Trophoblast cell (in vitro differentiated cells and primary cell): ENCODE results near the gene FAP. TPM values are rescaled to one million over a fixed set of nuclear protein-coding genes. Genes with fewer than 3 reads are reported as not detected.
A peak's percentile ranks its signal among the peaks of the same experiment; 100 is the strongest.

Source experiments
- DNase-seq, 2 donors: peaks; one replicate each; pipeline ENCODE4 v3.0.0-alpha.2; 2016
- H2AFZ ChIP-seq: 2 replicates; pipeline ENCODE4 v1.6.1; 2013; ENCODE audit warnings: low read length, moderate library complexity, mild to moderate bottlenecking; ENCODE audit not compliant: insufficient read depth, poor library complexity
- H2AK5ac ChIP-seq: 2 replicates; pipeline ENCODE4 v1.6.1; 2013; ENCODE audit warnings: mild to moderate bottlenecking, low read length
- H2BK120ac ChIP-seq: 2 replicates; pipeline ENCODE4 v1.6.1; 2013; ENCODE audit warnings: low read length, mild to moderate bottlenecking, moderate library complexity; ENCODE audit not compliant: insufficient read depth, poor library complexity
- H2BK12ac ChIP-seq: 2 replicates; pipeline ENCODE4 v1.6.1; 2013; ENCODE audit warnings: mild to moderate bottlenecking, low read length, moderate library complexity
- H2BK5ac ChIP-seq: 2 replicates; pipeline ENCODE4 v1.6.1; 2013; ENCODE audit warnings: low read length, low read depth, moderate library complexity, mild to moderate bottlenecking; ENCODE audit not compliant: poor library complexity
- H3K14ac ChIP-seq: 2 replicates; pipeline ENCODE4 v1.6.1; 2013; ENCODE audit warnings: mild to moderate bottlenecking, low read length
- H3K18ac ChIP-seq: 2 replicates; pipeline ENCODE4 v1.6.1; 2013; ENCODE audit warnings: mild to moderate bottlenecking, low read length
- H3K23ac ChIP-seq: 2 replicates; pipeline ENCODE4 v1.6.1; 2013; ENCODE audit warnings: low read length
- H3K27ac ChIP-seq: 2 replicates; pipeline ENCODE4 v1.5.1; 2013; ENCODE audit warnings: low read depth, mild to moderate bottlenecking, inconsistent platforms, low read length, moderate library complexity
- H3K27me3 ChIP-seq: 2 replicates; pipeline ENCODE4 v1.6.1; 2013; ENCODE audit warnings: inconsistent platforms, mild to moderate bottlenecking, low read length, moderate library complexity; ENCODE audit not compliant: insufficient read depth
- H3K36me3 ChIP-seq, 2 experiments: 1 replicate in 1 of 2; 2 replicates in 1 of 2; pipeline ENCODE4 v1.6.1; 2013; ENCODE audit warnings: low read length in 2 of 2, mild to moderate bottlenecking in 2 of 2, moderate library complexity in 1 of 2; ENCODE audit not compliant: insufficient read depth in 2 of 2, control insufficient read depth in 1 of 2
- H3K4ac ChIP-seq: 2 replicates; pipeline ENCODE4 v1.6.1; 2013; ENCODE audit warnings: low read depth, mild to moderate bottlenecking, low read length, moderate library complexity
- H3K4me1 ChIP-seq, 2 experiments: 1 replicate in 1 of 2; 2 replicates in 1 of 2; pipeline ENCODE4 v1.6.1; 2013; ENCODE audit warnings: low read length in 2 of 2, mild to moderate bottlenecking in 2 of 2, moderate library complexity in 1 of 2; ENCODE audit not compliant: insufficient read depth in 2 of 2, control insufficient read depth in 1 of 2
- H3K4me2 ChIP-seq: 2 replicates; pipeline ENCODE4 v1.6.1; 2013; ENCODE audit warnings: inconsistent platforms, mild to moderate bottlenecking, low read length, moderate library complexity
- H3K4me3 ChIP-seq: 2 replicates; pipeline ENCODE4 v1.5.1; 2013; ENCODE audit warnings: mild to moderate bottlenecking, low read depth, low read length, inconsistent platforms
- H3K79me1 ChIP-seq: one replicate; pipeline ENCODE4 v1.6.1; 2013; ENCODE audit warnings: low read length
- H3K79me2 ChIP-seq: 2 replicates; pipeline ENCODE4 v1.6.1; 2013; ENCODE audit warnings: low read length, mild to moderate bottlenecking; ENCODE audit not compliant: control insufficient read depth, insufficient read depth, poor library complexity
- H3K9ac ChIP-seq: 2 replicates; pipeline ENCODE4 v1.6.1; 2013; ENCODE audit warnings: mild to moderate bottlenecking, low read length
- H3K9me3 ChIP-seq: 2 replicates; pipeline ENCODE4 v1.6.1; 2013; ENCODE audit warnings: low read depth, mild to moderate bottlenecking, control low read depth, inconsistent platforms, low read length; ENCODE audit not compliant: insufficient read depth
- H4K12ac ChIP-seq: 2 replicates; pipeline ENCODE4 v1.6.1; 2013; ENCODE audit warnings: low read depth, mild to moderate bottlenecking, low read length, moderate library complexity
- H4K8ac ChIP-seq: 2 replicates; pipeline ENCODE4 v1.6.1; 2013; ENCODE audit warnings: low read depth, mild to moderate bottlenecking, low read length, moderate library complexity
- H4K91ac ChIP-seq: one replicate; pipeline ENCODE4 v1.6.1; 2013; ENCODE audit warnings: low read depth, mild to moderate bottlenecking, low read length, moderate library complexity
- WGBS: extraction: QIAGEN DNeasy Blood & Tissue Kit; methylation state at CpG from one replicate; pipeline ENCODE4 v1.1.7; 2013; ENCODE audit warnings: missing lambda C conversion rate; ENCODE audit not compliant: insufficient read length, insufficient coverage; ENCODE audit errors: extremely low coverage; 5-methylcytosine and 5-hydroxymethylcytosine counted together
- polyA plus RNA-seq: library from polyadenylated mRNA; stranded (reverse); fragments of 200-250 nt; gene quantifications from 2 replicates; pipeline ENCODE4 v1.2.3, GENCODE V29; 2013

The FAP gene
- 3.1 and 4.1 TPM in 2 replicates for polyA plus RNA-seq

DNA sequence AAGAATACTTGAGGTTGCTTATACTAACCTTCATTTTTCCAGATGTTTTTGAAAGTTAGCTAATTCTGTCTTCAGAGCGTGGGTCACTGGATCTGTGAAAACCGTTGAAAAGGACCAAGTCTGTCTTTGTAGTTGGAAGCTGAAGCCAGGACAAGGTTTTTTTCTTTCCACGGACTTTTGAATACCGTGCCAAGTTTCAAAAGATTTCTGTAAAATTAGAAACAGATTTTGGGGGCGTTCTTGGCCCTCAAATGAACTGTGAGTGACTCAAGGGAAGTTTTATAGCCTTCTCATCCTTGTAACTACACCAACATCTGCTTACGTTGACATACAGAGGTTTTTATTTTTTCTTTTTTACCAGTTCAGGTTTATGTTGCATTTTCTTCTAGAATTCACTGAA is at the start of gene FAP:
Gene FAP, minus strand, starts transcription at position 152 of the 400 bp plus-strand sequence. Its CDS starts 118 bp downstream, at position 34.
- Histone ChIP-seq H3K9me3 (no peaks in the 10 kb centered on the region), H4K8ac (peak within 1 kb of the TSS; percentile 19), H3K23ac (no peak within 1 kb of the TSS), H2BK5ac (peak within 1 kb of the TSS; percentile 97), H3K9ac (no peak within 1 kb of the TSS), H3K27ac (peak within 1 kb of the TSS; percentile 100), H2BK12ac (peak within 1 kb of the TSS; percentile 77), H3K36me3 (no peaks in the 10 kb centered on the region), H4K12ac (no peak within 1 kb of the TSS), H2BK120ac (peak within 1 kb of the TSS; percentile 98), H3K79me1 (peaks cover 24% of the 10 kb centered on the region), H4K91ac (peak within 1 kb of the TSS; percentile 55), H3K79me2 (no peaks in the 10 kb centered on the region), H3K4me1 (peaks cover 2 to 10% of the 10 kb centered on the region in 2 experiments), H3K18ac (no peak within 1 kb of the TSS), H2AK5ac (no peak within 1 kb of the TSS), H3K4me3 (no peak within 1 kb of the TSS), H3K4ac (no peak within 1 kb of the TSS), H2AFZ (no peak within 1 kb of the TSS), H3K14ac (peak within 1 kb of the TSS; percentile 87), H3K27me3 (no peaks in the 10 kb centered on the region), H3K4me2 (no peak within 1 kb of the TSS)
- no CpG with 5 or more reads among the region's 6 CpGs for WGBS
- DNase-seq: no peak

GRCh38 chr2:162291748-162292147 is 48.5 kb upstream of the FAP start:
- Histone ChIP-seq H3K27ac (no peak overlapping the region), H3K79me1 (peaks cover 2% of the 10 kb centered on the region), H2AK5ac (no peak overlapping the region), H4K12ac (no peak overlapping the region), H2AFZ (no peak overlapping the region), H3K4ac (no peak overlapping the region), H3K36me3 (no peaks in the 10 kb centered on the region), H3K9me3 (no peaks in the 10 kb centered on the region), H2BK5ac (no peak overlapping the region), H4K91ac (no peak overlapping the region), H2BK120ac (no peak overlapping the region), H3K27me3 (no peaks in the 10 kb centered on the region), H2BK12ac (no peak overlapping the region), H3K9ac (no peak overlapping the region), H3K14ac (no peak overlapping the region), H3K23ac (no peak overlapping the region), H4K8ac (no peak overlapping the region), H3K4me3 (no peak overlapping the region), H3K4me1 (peaks cover 0 to 2% of the 10 kb centered on the region in 2 experiments), H3K18ac (no peak overlapping the region), H3K79me2 (no peaks in the 10 kb centered on the region), H3K4me2 (no peak overlapping the region)
- WGBS: no CpG with 5 or more reads among the region's 3 CpGs
- DNase-seq: no peak

DNA sequence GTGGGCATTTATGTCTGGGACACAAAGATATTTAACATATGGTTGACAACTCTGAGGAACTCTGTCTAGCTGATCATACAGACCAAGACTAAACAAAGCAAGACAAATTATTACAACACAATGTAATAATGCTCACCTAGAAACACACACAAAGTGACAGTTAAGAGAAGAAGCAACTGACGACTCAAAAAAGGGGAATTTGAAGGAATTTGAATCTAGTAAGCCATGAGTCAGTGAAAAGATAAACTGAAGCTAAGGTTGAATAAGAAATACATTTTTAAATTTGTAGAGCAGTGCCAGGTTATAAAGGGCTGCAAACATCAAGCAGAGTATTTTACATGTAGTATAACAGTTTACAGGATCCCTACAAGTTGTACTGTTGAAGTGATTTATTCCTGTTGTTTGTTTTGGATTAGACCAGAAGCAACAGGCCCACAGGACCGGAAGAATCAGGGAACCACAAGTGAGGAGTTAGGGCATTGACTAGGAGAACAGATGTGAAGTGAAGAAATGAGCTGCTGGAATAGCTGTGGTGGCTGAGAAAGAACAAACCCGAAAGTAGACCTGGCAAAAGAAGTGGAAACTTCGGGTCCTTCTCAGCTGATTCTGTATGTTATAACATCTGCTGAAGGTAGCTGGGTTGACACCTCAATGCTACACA is 39.6 kb upstream of the FAP start:
- Histone ChIP-seq H3K9ac (no peak overlapping the region), H3K23ac (no peak overlapping the region), H3K14ac (no peak overlapping the region), H3K36me3 (no peaks in the 10 kb centered on the region), H4K8ac (no peak overlapping the region), H2AFZ (no peak overlapping the region), H3K27ac (no peak overlapping the region), H3K4me1 (no peaks in the 10 kb centered on the region), H3K4ac (no peak overlapping the region), H3K4me2 (no peak overlapping the region), H3K79me2 (no peaks in the 10 kb centered on the region), H2BK120ac (no peak overlapping the region), H3K27me3 (no peaks in the 10 kb centered on the region), H2BK5ac (no peak overlapping the region), H2AK5ac (no peak overlapping the region), H4K12ac (no peak overlapping the region), H3K9me3 (no peaks in the 10 kb centered on the region), H3K4me3 (no peak overlapping the region), H3K79me1 (no peaks in the 10 kb centered on the region), H4K91ac (no peak overlapping the region), H2BK12ac (no peak overlapping the region), H3K18ac (no peak overlapping the region)
- WGBS: no CpG with 5 or more reads among the region's 4 CpGs
- no peak for DNase-seq

- H3K23ac ChIP-seq: no peak overlapping the region
- WGBS: no CpG with 5 or more reads among the region's 1 CpG
Observed at GRCh38 chr2:162280654-162281053, 37.4 kb upstream of the FAP start.

More at GRCh38 chr2:162280654-162281053, 37.4 kb upstream of the FAP start:
- no peak overlapping the region for H4K8ac ChIP-seq
- no peak overlapping the region for H4K91ac ChIP-seq
- no peak overlapping the region for H2AFZ ChIP-seq
- H2BK12ac ChIP-seq: no peak overlapping the region
- H3K4me1 ChIP-seq: no peaks in the 10 kb centered on the region
- no peak for DNase-seq
- no peak overlapping the region for H3K9ac ChIP-seq
- H3K27me3 ChIP-seq: no peaks in the 10 kb centered on the region
- H3K4ac ChIP-seq: no peak overlapping the region
- H3K27ac ChIP-seq: no peak overlapping the region
- H3K9me3 ChIP-seq: no peaks in the 10 kb centered on the region
- peaks cover 2% of the 10 kb centered on the region for H3K79me1 ChIP-seq
- H3K4me2 ChIP-seq: no peak overlapping the region
- H2BK120ac ChIP-seq: no peak overlapping the region
- no peak overlapping the region for H3K18ac ChIP-seq
- no peak overlapping the region for H3K14ac ChIP-seq
- no peak overlapping the region for H4K12ac ChIP-seq
- no peaks in the 10 kb centered on the region for H3K36me3 ChIP-seq
- no peaks in the 10 kb centered on the region for H3K79me2 ChIP-seq
- H2AK5ac ChIP-seq: no peak overlapping the region
- H2BK5ac ChIP-seq: no peak overlapping the region
- no peak overlapping the region for H3K4me3 ChIP-seq
